Smooth muscle cell (in vitro differentiated cells): ENCODE data around the gene LDHAL6A. TPM values are rescaled to one million over a fixed set of nuclear protein-coding genes. Genes with fewer than 3 reads are reported as not detected.

Experiments
- DNase-seq: peaks from one replicate; lab custom pipeline; 2025; ENCODE audit not compliant: unreplicated experiment; lab: John Stamatoyannopoulos, UW
- H2AFZ ChIP-seq: fragments of 200-600 bp; sonication (generic); 2 replicates; pipeline ENCODE4 v1.6.0; 2016; ENCODE audit warnings: antibody characterized with exemption, low read depth, mild to moderate bottlenecking
- H3F3A ChIP-seq: fragments of 200-600 bp; sonication (generic); 2 replicates; pipeline ENCODE4 v1.6.0; 2017; ENCODE audit warnings: antibody characterized with exemption, low read depth
- H3K27ac ChIP-seq: fragments of 200-600 bp; sonication (generic); 2 replicates; pipeline ENCODE4 v1.5.1; 2016; ENCODE audit warnings: low read depth, mild to moderate bottlenecking
- H3K27me3 ChIP-seq: fragments of 200-600 bp; sonication (generic); 2 replicates; pipeline ENCODE4 v1.6.1; 2016; ENCODE audit warnings: low read depth, mild to moderate bottlenecking
- H3K36me3 ChIP-seq: fragments of 200-600 bp; sonication (generic); 2 replicates; pipeline ENCODE4 v1.5.1; 2016; ENCODE audit warnings: low read depth
- H3K4me1 ChIP-seq: fragments of 200-600 bp; sonication (generic); 2 replicates; pipeline ENCODE4 v1.5.1; 2016; ENCODE audit warnings: low read depth
- H3K4me2 ChIP-seq: fragments of 200-600 bp; sonication (generic); 2 replicates; pipeline ENCODE4 v1.6.0; 2016; ENCODE audit warnings: mild to moderate bottlenecking
- H3K4me3 ChIP-seq: fragments of 200-600 bp; sonication (generic); 2 replicates; pipeline ENCODE4 v1.5.1; 2016; ENCODE audit warnings: mild to moderate bottlenecking
- H3K79me2 ChIP-seq: fragments of 200-600 bp; sonication (generic); 2 replicates; pipeline ENCODE4 v1.6.0; 2016; ENCODE audit warnings: low read depth, mild to moderate bottlenecking
- H3K9ac ChIP-seq: fragments of 200-600 bp; sonication (generic); 2 replicates; pipeline ENCODE4 v1.6.0; 2016; ENCODE audit warnings: low read depth
- H3K9me3 ChIP-seq: fragments of 200-600 bp; sonication (generic); replicated peaks from 2 replicates; pipeline ENCODE4 v1.5.1; 2016; ENCODE audit warnings: low read depth
- H4K20me1 ChIP-seq: fragments of 200-600 bp; sonication (generic); 2 replicates; pipeline ENCODE4 v1.6.0; 2016; ENCODE audit warnings: low read depth
- WGBS: methylation state at CpG from one replicate; pipeline ENCODE4 v1.1.7; 2016; ENCODE audit warnings: low lambda C conversion rate; 5-methylcytosine and 5-hydroxymethylcytosine counted together
- polyA plus RNA-seq: library from polyadenylated mRNA; unstranded; fragments of >200 nt; fragmentation: Nextera tagmentation; extraction: Ambion mirVana; gene quantifications from 2 replicates; pipeline ENCODE4 v1.2.1, GENCODE V29; 2016
- total RNA-seq: library from RNA; depleted of rRNA; stranded (reverse); fragments of >200 nt; gene quantifications from 2 replicates; pipeline ENCODE4 v1.2.3, GENCODE V29; 2014
- TF ChIP-seq, protein P1 (sequence below): fragments of 200-600 bp; sonication (generic); IDR thresholded peaks from 2 replicates; pipeline ENCODE4 v1.5.1; 2017; ENCODE audit warnings: borderline replicate concordance, mild to moderate bottlenecking, antibody characterized with exemption; ENCODE audit not compliant: insufficient read depth, poor library complexity, severe bottlenecking

LDHAL6A gene
- total and polyA plus RNA-seq, 2 experiments from 2014 or later = 0.06 TPM; not detected in 1

DNA sequence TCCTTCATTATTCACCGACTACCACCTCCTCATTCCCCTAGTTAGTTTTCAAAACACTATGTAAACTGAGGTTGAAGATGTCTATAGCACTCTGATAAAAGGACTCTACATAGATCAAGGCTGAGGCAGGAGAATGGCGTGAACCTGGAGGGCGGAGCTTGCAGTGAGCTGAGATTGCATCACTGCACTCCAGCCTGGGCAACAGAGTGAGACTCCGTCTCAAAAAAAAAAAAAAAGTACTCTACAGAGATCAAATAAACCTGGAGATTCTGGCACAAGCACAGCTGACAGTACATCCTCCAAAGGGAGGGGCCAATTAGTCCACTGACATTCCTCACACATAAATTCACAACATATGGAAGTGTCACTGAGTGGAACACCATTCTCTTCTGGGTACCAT is 40.0 kb downstream of the LDHAL6A start:
- Histone ChIP-seq H4K20me1 (peaks cover 17% of the 10 kb centered on the region), H3F3A (peaks cover 6% of the 10 kb centered on the region), H2AFZ (no peak overlapping the region), H3K27ac (no peak overlapping the region), H3K79me2 (peaks cover 2% of the 10 kb centered on the region), H3K9ac (no peak overlapping the region), H3K27me3 (no peaks in the 10 kb centered on the region), H3K9me3 (no peaks in the 10 kb centered on the region), H3K4me1 (no peaks in the 10 kb centered on the region), H3K4me2 (no peak overlapping the region), H3K36me3 (peaks cover 9% of the 10 kb centered on the region), H3K4me3 (no peak overlapping the region)
- WGBS = 87% methylated on average over 4 of the region's 4 CpGs
- TF ChIP-seq, protein P1, sequence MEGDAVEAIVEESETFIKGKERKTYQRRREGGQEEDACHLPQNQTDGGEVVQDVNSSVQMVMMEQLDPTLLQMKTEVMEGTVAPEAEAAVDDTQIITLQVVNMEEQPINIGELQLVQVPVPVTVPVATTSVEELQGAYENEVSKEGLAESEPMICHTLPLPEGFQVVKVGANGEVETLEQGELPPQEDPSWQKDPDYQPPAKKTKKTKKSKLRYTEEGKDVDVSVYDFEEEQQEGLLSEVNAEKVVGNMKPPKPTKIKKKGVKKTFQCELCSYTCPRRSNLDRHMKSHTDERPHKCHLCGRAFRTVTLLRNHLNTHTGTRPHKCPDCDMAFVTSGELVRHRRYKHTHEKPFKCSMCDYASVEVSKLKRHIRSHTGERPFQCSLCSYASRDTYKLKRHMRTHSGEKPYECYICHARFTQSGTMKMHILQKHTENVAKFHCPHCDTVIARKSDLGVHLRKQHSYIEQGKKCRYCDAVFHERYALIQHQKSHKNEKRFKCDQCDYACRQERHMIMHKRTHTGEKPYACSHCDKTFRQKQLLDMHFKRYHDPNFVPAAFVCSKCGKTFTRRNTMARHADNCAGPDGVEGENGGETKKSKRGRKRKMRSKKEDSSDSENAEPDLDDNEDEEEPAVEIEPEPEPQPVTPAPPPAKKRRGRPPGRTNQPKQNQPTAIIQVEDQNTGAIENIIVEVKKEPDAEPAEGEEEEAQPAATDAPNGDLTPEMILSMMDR = no peak
- DNase-seq = no peak

DNA sequence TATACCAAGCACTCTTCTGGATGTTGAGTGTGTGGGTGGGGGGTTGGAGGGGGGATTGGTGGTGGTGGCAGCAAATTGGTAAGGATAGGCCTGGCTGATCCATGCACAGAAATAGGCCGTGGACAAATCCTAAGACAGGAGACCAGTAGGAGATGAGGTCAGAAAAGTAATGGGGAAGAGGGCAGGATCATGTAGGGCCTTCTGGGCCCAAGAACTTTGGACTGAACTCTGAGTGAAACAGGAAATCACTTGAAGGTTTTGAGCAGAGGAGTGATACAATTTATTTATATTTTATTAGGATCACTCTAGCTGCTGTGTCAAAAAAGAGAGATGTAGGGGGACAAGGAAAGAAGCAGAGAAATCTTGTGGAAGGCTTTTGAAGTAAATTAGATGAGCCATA is 42.4 kb downstream of the LDHAL6A start:
- H3K27ac ChIP-seq = no peak overlapping the region
- 94% methylated on average over 1 of the region's 1 CpG for WGBS
- no peak overlapping the region for H3K9ac ChIP-seq
- no peaks in the 10 kb centered on the region for H3F3A ChIP-seq
- H3K27me3 ChIP-seq = no peaks in the 10 kb centered on the region
- H2AFZ ChIP-seq = no peak overlapping the region
- H3K4me3 ChIP-seq = no peak overlapping the region
- no peak overlapping the region for H3K4me2 ChIP-seq
- H3K9me3 ChIP-seq = no peaks in the 10 kb centered on the region
- no peak for DNase-seq
- TF ChIP-seq, protein P1 = no peak
- H3K4me1 ChIP-seq = no peaks in the 10 kb centered on the region
- H3K36me3 ChIP-seq = peaks cover 31% of the 10 kb centered on the region
- peaks cover 14% of the 10 kb centered on the region for H4K20me1 ChIP-seq
- H3K79me2 ChIP-seq = peaks cover 2% of the 10 kb centered on the region

DNA sequence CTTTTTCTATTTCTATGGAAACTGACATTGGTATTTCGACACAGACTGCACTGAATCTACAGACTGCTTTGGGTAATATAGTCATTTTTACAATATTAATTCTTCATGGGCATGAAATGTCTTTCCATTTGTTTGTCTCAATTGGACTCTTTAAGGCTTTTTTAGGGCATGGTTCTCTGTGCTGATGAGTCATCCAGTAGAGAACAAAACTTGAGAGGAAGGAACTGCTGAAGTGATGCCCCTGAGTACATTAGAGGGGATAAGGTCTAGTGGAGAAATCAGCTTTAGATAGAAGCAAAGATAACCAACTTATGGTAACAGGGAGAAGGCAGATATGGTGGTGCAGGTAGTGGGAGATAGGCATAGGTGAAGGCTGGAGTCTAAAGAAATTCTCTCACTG is 46.0 kb downstream of the LDHAL6A start:
- no peaks in the 10 kb centered on the region for H3K79me2 ChIP-seq
- DNase-seq = no peak
- H3K4me2 ChIP-seq = no peak overlapping the region
- H3K9me3 ChIP-seq = no peaks in the 10 kb centered on the region
- H3K4me3 ChIP-seq = no peak overlapping the region
- H3K9ac ChIP-seq = no peak overlapping the region
- no peak overlapping the region for H3K27ac ChIP-seq
- H3K27me3 ChIP-seq = no peaks in the 10 kb centered on the region
- 97% methylated on average over 1 of the region's 1 CpG for WGBS
- no peak overlapping the region for H2AFZ ChIP-seq
- TF ChIP-seq, protein P1 = no peak
- peaks cover 3% of the 10 kb centered on the region for H4K20me1 ChIP-seq
- H3K36me3 ChIP-seq = peaks cover 42% of the 10 kb centered on the region
- H3K4me1 ChIP-seq = no peaks in the 10 kb centered on the region
- no peaks in the 10 kb centered on the region for H3F3A ChIP-seq

DNA sequence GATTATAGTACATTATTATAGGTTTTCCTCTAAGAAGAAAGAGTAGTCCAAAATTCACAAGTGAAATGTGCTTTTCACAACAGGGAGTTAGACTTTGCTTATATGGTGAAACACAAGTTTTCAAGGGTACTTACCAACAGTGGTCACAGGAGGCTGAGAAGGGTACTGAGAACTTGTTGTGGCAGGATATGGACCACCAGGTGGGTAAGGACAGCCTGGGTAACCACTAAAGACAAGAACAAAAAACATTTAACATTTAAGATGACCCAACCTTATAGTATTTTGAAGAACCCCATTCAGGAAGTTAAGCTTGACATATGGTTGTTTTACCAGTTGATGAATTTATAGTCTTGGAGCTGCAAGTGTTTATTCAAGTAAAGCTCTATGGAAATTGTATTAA is 46.7 kb downstream of the LDHAL6A start:
- Histone ChIP-seq H3K36me3 (peaks cover 46% of the 10 kb centered on the region), H3K27me3 (no peaks in the 10 kb centered on the region), H3K4me1 (no peaks in the 10 kb centered on the region), H4K20me1 (no peaks in the 10 kb centered on the region), H3K4me2 (no peak overlapping the region), H3K9me3 (no peaks in the 10 kb centered on the region), H3K79me2 (no peaks in the 10 kb centered on the region), H3K9ac (no peak overlapping the region), H3K27ac (no peak overlapping the region), H3F3A (no peaks in the 10 kb centered on the region), H2AFZ (no peak overlapping the region), H3K4me3 (no peak overlapping the region)
- DNase-seq = no peak
- TF ChIP-seq, protein P1 = no peak
